HCT116 (cell line): ENCODE data around the gene TMEM151A.

ENCODE experiments used
- CBX3 ChIP-seq: IDR thresholded peaks from 2 replicates; pipeline ENCODE4 v1.6.1; 2012; ENCODE audit warnings: low read depth
- CEBPB ChIP-seq: IDR thresholded peaks from 2 replicates; pipeline ENCODE4 v1.6.1; 2012; ENCODE audit warnings: low read depth
- CTCF ChIP-seq, 3 experiments: fragments of 200-600 bp in 1 of 3; sonication (generic) in 1 of 3; IDR thresholded peaks in 2 of 3; conservative IDR thresholded peaks in 1 of 3; 2 replicates each; pipeline ENCODE4 v1.5.1; 2012 to 2017; ENCODE audit warnings: low read depth in 2 of 3, low read length in 2 of 3, antibody characterized with exemption in 1 of 3, borderline replicate concordance in 1 of 3, control low read depth in 1 of 3, mild to moderate bottlenecking in 1 of 3, mixed read lengths in 1 of 3, mixed run types in 1 of 3, moderate library complexity in 1 of 3; ENCODE audit not compliant: insufficient read depth in 1 of 3
- EGR1 ChIP-seq: IDR thresholded peaks from 2 replicates; pipeline ENCODE4 v1.6.1; 2012; ENCODE audit warnings: low read depth
- EZH2phosphoT487 ChIP-seq: fragments of 200-600 bp; IDR thresholded peaks from 2 replicates; pipeline ENCODE4 v1.6.1; 2018; ENCODE audit warnings: antibody characterized with exemption, borderline replicate concordance
- JUND ChIP-seq: IDR thresholded peaks from 2 replicates; pipeline ENCODE4 v1.6.1; 2012
- POLR2AphosphoS5 ChIP-seq: IDR thresholded peaks from 2 replicates; pipeline ENCODE4 v1.6.1; 2011; ENCODE audit warnings: mild to moderate bottlenecking, low read depth, low read length, moderate library complexity
- TCF7L2 ChIP-seq: IDR thresholded peaks from 2 replicates; pipeline ENCODE4 v1.7.0; 2011; ENCODE audit warnings: borderline replicate concordance, inconsistent platforms; ENCODE audit not compliant: insufficient read depth, insufficient read length; ENCODE audit errors: extremely low read depth
- ZNF274 ChIP-seq: fragments of 200-500 bp; sonication (Bioruptor generic); IDR thresholded peaks from 2 replicates; pipeline ENCODE4 v1.6.1; 2014; ENCODE audit warnings: mild to moderate bottlenecking, low read depth, low read length, inconsistent platforms

GRCh38 chr11:66343176-66343575 lies 51.5 kb downstream of the TMEM151A start:
- no peak for TF ChIP-seq CTCF (IDR thresholded peaks at IDR 0.05 in 2 of 3, conservative IDR thresholded peaks at IDR 0.05 in 1 of 3; ENCODE audit: borderline replicate concordance in 1 of 3, insufficient read depth in 1 of 3, low read depth in 2 of 3, low read length in 2 of 3)
- TF ChIP-seq EGR1: no peak
- no peak for TF ChIP-seq TCF7L2
- TF ChIP-seq EZH2phosphoT487: no peak
- no peak for TF ChIP-seq CEBPB
- TF ChIP-seq ZNF274: no peak
- no peak for TF ChIP-seq POLR2AphosphoS5
- TF ChIP-seq CBX3: no peak
- TF ChIP-seq JUND: no peak
